ENCODE data around the gene BNC2. TPM values are rescaled to one million over a fixed set of nuclear protein-coding genes. Genes with fewer than 3 reads are reported as not detected.
A peak's percentile ranks its signal among the peaks of the same experiment; 100 is the strongest.
"Not testable (repeated sequence)": the region's sequence is repeated elsewhere in the genome, so short reads cannot be mapped to it uniquely, and the experiment has no call there.

The BNC2 gene
- total RNA-seq, 4 donors from 2014 or later, result 90.2 to 130 (median 100.0) TPM

GRCh38 chr9:16445141-16445920, 425.1 kb downstream of the BNC2 start:
- Histone ChIP-seq H3K36me3 (no peaks in the 10 kb centered on the region), H3K4me3 (no peak overlapping the region), H3K4me1 (peaks cover 0 to 33% (median 0%) of the 10 kb centered on the region in 3 donors), H3K27me3 (no peaks in the 10 kb centered on the region), H3K27ac (no peak overlapping the region), H3K9me3 (no peaks in the 10 kb centered on the region)
- 67 to 78% methylated on average over 7 of the region's 7 CpGs for WGBS, 2 donors (ENCODE audit: low coverage in 1 of 2)
- no peak for ATAC-seq
- TF ChIP-seq POLR2AphosphoS5 (IDR thresholded peaks at IDR 0.05) (no peak), CTCF (IDR thresholded peaks at IDR 0.05) (no peak)

DNA sequence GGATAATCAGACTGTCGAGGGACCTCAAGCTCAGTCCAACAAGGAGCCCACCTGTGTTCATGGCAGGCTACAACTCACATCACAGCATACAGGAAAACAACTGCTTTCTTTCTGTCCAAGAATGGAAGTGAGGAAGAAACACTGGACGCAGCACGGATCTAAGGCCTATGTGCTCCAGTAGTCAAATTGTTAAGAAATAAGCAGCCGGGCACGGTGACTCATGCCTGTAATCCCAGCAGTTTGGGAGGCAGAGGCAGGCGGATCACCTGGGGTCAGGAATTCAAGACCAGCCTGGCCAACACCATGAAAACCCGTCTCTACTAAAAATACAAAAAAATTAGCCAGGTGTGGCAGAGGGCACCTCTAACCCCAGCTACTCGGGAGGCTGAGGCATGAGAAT, 427.8 kb downstream of the BNC2 start:
- H3K4me1 ChIP-seq, result peaks cover 0 to 32% (median 0%) of the 10 kb centered on the region in 3 donors
- peak overlapping the region in 3 of 4 donors; percentile 26 to 36 (median 36) for H3K27ac ChIP-seq
- no peak overlapping the region for H3K4me3 ChIP-seq
- 40 to 63% methylated on average over 6 to 7 of the region's 8 CpGs for WGBS, 2 donors (ENCODE audit: low coverage in 1 of 2)
- peak; percentile 61 for ATAC-seq
- peaks cover 0 to 2% of the 10 kb centered on the region in 2 donors for H3K36me3 ChIP-seq
- no peak for TF ChIP-seq CTCF (IDR thresholded peaks at IDR 0.05)
- TF ChIP-seq POLR2A (IDR thresholded peaks at IDR 0.05), result no peak
- TF ChIP-seq POLR2AphosphoS5 (IDR thresholded peaks at IDR 0.05), result peak; percentile 38
- H3K27me3 ChIP-seq, result no peaks in the 10 kb centered on the region
- H3K9me3 ChIP-seq, result no peaks in the 10 kb centered on the region

DNA sequence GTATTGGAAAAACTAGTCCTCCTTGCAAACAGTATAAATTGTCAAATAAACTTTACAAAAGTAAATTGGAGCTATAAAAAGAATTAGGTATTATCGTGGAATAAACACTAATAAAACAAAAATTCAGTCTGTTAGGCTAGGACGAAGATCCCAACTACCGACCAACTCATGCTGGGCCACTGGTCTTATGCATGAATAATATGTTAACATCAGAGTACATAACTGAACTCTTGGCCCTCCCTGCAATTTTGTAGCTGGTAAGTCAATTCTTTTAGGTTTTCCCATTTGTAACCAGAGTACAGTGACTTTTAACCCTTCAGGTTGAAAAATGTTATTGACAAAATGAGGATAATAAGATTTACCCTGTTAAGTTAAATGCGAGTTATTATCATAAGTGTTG, 428.7 kb downstream of the BNC2 start:
- WGBS, 2 donors (ENCODE audit: low coverage in 1 of 2), result 76 to 84% methylated on average over 4 of the region's 4 CpGs
- no peaks in the 10 kb centered on the region for H3K9me3 ChIP-seq
- H3K4me3 ChIP-seq, result no peak overlapping the region
- peaks cover 0 to 10% of the 10 kb centered on the region in 2 donors for H3K36me3 ChIP-seq
- no peak overlapping the region for H3K27ac ChIP-seq
- ATAC-seq, result no peak
- TF ChIP-seq POLR2AphosphoS5 (IDR thresholded peaks at IDR 0.05) (no peak), CTCF (IDR thresholded peaks at IDR 0.05) (no peak), EP300 (IDR thresholded peaks at IDR 0.05) (no peak), POLR2A (IDR thresholded peaks at IDR 0.05) (no peak)
- H3K27me3 ChIP-seq, result no peaks in the 10 kb centered on the region
- H3K4me1 ChIP-seq, result peaks cover 0 to 32% (median 0%) of the 10 kb centered on the region in 3 donors

- not testable (repeated sequence) for ATAC-seq, H3K9me3 ChIP-seq, H3K27me3 ChIP-seq, H3K27ac ChIP-seq, H3K4me3 ChIP-seq
- WGBS, 2 donors (ENCODE audit: low coverage in 1 of 2), result 66 to 70% methylated on average over 6 of the region's 6 CpGs
- peaks cover 0 to 26% of the 10 kb centered on the region in 2 donors for H3K36me3 ChIP-seq
- peaks cover 0 to 20% (median 0%) of the 10 kb centered on the region in 3 donors for H3K4me1 ChIP-seq
Observed at GRCh38 chr9:16438831-16439230, 431.6 kb downstream of the BNC2 start.

DNA sequence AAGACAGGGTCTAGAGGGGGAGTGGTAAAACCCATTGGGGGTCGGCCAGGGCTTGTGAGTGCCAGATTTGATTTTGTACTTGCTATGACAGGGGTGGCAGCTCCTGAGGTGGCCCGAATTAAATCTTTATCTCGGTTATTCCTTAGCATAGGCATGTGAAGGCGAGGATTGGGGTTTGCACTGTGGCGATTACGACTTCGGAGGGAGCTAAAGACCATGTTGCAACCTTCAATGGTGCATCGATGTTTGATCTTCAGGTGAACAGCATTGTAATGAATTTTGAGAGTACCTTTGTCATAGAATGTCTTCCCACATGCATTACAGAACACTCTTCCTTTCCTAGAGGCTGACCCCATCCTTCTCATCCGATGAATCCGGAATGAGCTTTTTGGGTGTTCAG, 433.9 kb downstream of the BNC2 start:
- Histone ChIP-seq H3K27ac (no peak overlapping the region), H3K9me3 (no peaks in the 10 kb centered on the region), H3K36me3 (peaks cover 0 to 26% of the 10 kb centered on the region in 2 donors), H3K4me3 (no peak overlapping the region), H3K27me3 (no peaks in the 10 kb centered on the region), H3K4me1 (no peaks in the 10 kb centered on the region)
- 95 to 97% methylated on average over 6 to 9 of the region's 10 CpGs for WGBS, 2 donors (ENCODE audit: low coverage in 1 of 2)
- no peak for ATAC-seq
- TF ChIP-seq CTCF (IDR thresholded peaks at IDR 0.05) (no peak), POLR2A (IDR thresholded peaks at IDR 0.05) (no peak), EP300 (IDR thresholded peaks at IDR 0.05) (no peak), POLR2AphosphoS5 (IDR thresholded peaks at IDR 0.05) (no peak)
